ENCODE data around the gene NPAS2. TPM values are rescaled to one million over a fixed set of nuclear protein-coding genes. Genes with fewer than 3 reads are reported as not detected.

NPAS2 gene
- polyA plus RNA-seq, 1 donor (not counting 4 experiments of a cell fraction or from before 2014, with no cell fraction given) = 17.7 TPM

- H4K20me1 ChIP-seq (ENCODE audit: control insufficient read depth, extremely low read depth, insufficient read depth, low read length) = no peaks in the 10 kb centered on the region
- H3K4me3 ChIP-seq (ENCODE audit: control insufficient read depth in 2 of 3, extremely low read depth in 1 of 3, insufficient read depth in 2 of 3, low read depth in 1 of 3, low read length in 3 of 3) = no peak overlapping the region
- H3K4me2 ChIP-seq (ENCODE audit: control insufficient read depth, extremely low read depth, insufficient read depth, low read depth, low read length) = peak overlapping the region; percentile 52
- DNase-seq (ENCODE audit: low read depth, low spot score) = no peak
- no peaks in the 10 kb centered on the region for H3K27me3 ChIP-seq (ENCODE audit: control insufficient read depth, extremely low read depth, insufficient read depth, low read length)
- no peaks in the 10 kb centered on the region for H3K9me3 ChIP-seq (ENCODE audit: control insufficient read depth, low read depth, low read length)
- no peaks in the 10 kb centered on the region for H3K9me1 ChIP-seq (ENCODE audit: control insufficient read depth, extremely low read depth, insufficient read depth, low read length)
- dilution Hi-C loops (cut with MboI; ENCODE audit: extremely low pct_ligation_motif_present, low sequenced_read_pairs) = no loop called here
- no peaks in the 10 kb centered on the region for H3K36me3 ChIP-seq (ENCODE audit: control insufficient read depth in 2 of 2, extremely low read depth in 1 of 2, insufficient read depth in 2 of 2, low read length in 2 of 2)
- no peak overlapping the region for H2AFZ ChIP-seq (ENCODE audit: control insufficient read depth, low read length)
- H3K79me2 ChIP-seq (ENCODE audit: control insufficient read depth, insufficient read depth, low read length) = no peaks in the 10 kb centered on the region
- peak; percentile 48 for FAIRE-seq
- peaks cover 23% of the 10 kb centered on the region for H3K4me1 ChIP-seq (ENCODE audit: control insufficient read depth, extremely low read depth, insufficient read depth, low read length)
- H3K9ac ChIP-seq (ENCODE audit: control insufficient read depth, extremely low read depth, insufficient read depth, low read length) = no peak overlapping the region
- TF ChIP-seq CTCF (optimal IDR thresholded peaks at IDR 0.05 in 1 of 3, IDR thresholded peaks at IDR 0.05 in 1 of 3, conservative IDR thresholded peaks at IDR 0.05 in 1 of 3; ENCODE audit: extremely low read depth in 1 of 3, insufficient read depth in 2 of 3, low read length in 3 of 3) = no peak
- TF ChIP-seq EZH2 (IDR thresholded peaks at IDR 0.05; ENCODE audit: low read length) = no peak
- H3K27ac ChIP-seq (ENCODE audit: control insufficient read depth, insufficient read depth, low read length) = no peak overlapping the region
These were observed 19.0 kb upstream of the NPAS2 start for GRCh38 chr2:100800915-100801314.

GRCh38 chr2:100801402-100801801 lies 18.5 kb upstream of the NPAS2 start:
- Histone ChIP-seq H3K4me3 (ENCODE audit: control insufficient read depth in 2 of 3, extremely low read depth in 1 of 3, insufficient read depth in 2 of 3, low read depth in 1 of 3, low read length in 3 of 3) (no peak overlapping the region), H3K27me3 (ENCODE audit: control insufficient read depth, extremely low read depth, insufficient read depth, low read length) (no peaks in the 10 kb centered on the region), H3K4me2 (ENCODE audit: control insufficient read depth, extremely low read depth, insufficient read depth, low read depth, low read length) (peak overlapping the region; percentile 52), H3K9ac (ENCODE audit: control insufficient read depth, extremely low read depth, insufficient read depth, low read length) (no peak overlapping the region), H3K9me1 (ENCODE audit: control insufficient read depth, extremely low read depth, insufficient read depth, low read length) (no peaks in the 10 kb centered on the region), H3K4me1 (ENCODE audit: control insufficient read depth, extremely low read depth, insufficient read depth, low read length) (peaks cover 24% of the 10 kb centered on the region), H4K20me1 (ENCODE audit: control insufficient read depth, extremely low read depth, insufficient read depth, low read length) (no peaks in the 10 kb centered on the region), H3K9me3 (ENCODE audit: control insufficient read depth, low read depth, low read length) (no peaks in the 10 kb centered on the region), H3K79me2 (ENCODE audit: control insufficient read depth, insufficient read depth, low read length) (no peaks in the 10 kb centered on the region), H3K36me3 (ENCODE audit: control insufficient read depth in 2 of 2, extremely low read depth in 1 of 2, insufficient read depth in 2 of 2, low read length in 2 of 2) (no peaks in the 10 kb centered on the region), H2AFZ (ENCODE audit: control insufficient read depth, low read length) (no peak overlapping the region), H3K27ac (ENCODE audit: control insufficient read depth, insufficient read depth, low read length) (no peak overlapping the region)
- DNase-seq (ENCODE audit: low read depth, low spot score) (no peak), FAIRE-seq (peak; percentile 23)
- no peak for TF ChIP-seq EZH2 (IDR thresholded peaks at IDR 0.05; ENCODE audit: low read length)
- TF ChIP-seq CTCF (optimal IDR thresholded peaks at IDR 0.05 in 1 of 3, IDR thresholded peaks at IDR 0.05 in 1 of 3, conservative IDR thresholded peaks at IDR 0.05 in 1 of 3; ENCODE audit: extremely low read depth in 1 of 3, insufficient read depth in 2 of 3, low read length in 3 of 3) = no peak
- dilution Hi-C loops (cut with MboI; ENCODE audit: extremely low pct_ligation_motif_present, low sequenced_read_pairs) = no loop called here

Data from keratinocyte (primary cell).